CD14-positive monocyte (primary cell): ENCODE results near the gene FRMD4A. TPM values are rescaled to one million over a fixed set of nuclear protein-coding genes. Genes with fewer than 3 reads are reported as not detected.

ENCODE experiments used
- DNase-seq, 3 donors: peaks; one replicate each; pipeline ENCODE4 v3.0.0-alpha.2; 2011 to 2022
- H2AFZ ChIP-seq: 2 replicates; pipeline ENCODE4 v1.6.0; 2012; ENCODE audit warnings: mild to moderate bottlenecking, low read depth, low read length, inconsistent platforms; ENCODE audit not compliant: insufficient read depth, poor library complexity, severe bottlenecking
- H3K27ac ChIP-seq, 2 donors: 1 replicate in 1 of 2; 2 replicates in 1 of 2; pipeline ENCODE4 v1.5.1; 2012 to 2013; ENCODE audit warnings: low read length in 2 of 2, control low read depth in 1 of 2, inconsistent platforms in 1 of 2, low read depth in 1 of 2, mild to moderate bottlenecking in 1 of 2
- H3K27me3 ChIP-seq, 2 donors: one replicate each; pipeline versions ENCODE4 v1.6.0 to v1.6.1; 2011 to 2013; ENCODE audit warnings: low read length in 2 of 2; ENCODE audit not compliant: control insufficient read depth in 2 of 2, insufficient read depth in 2 of 2
- H3K36me3 ChIP-seq, 2 donors: replicated peaks in 1 of 2; 1 replicate in 1 of 2; 2 replicates in 1 of 2; pipeline versions ENCODE4 v1.5.1 to v1.6.1; 2012 to 2013; ENCODE audit warnings: low read length in 2 of 2, control low read depth in 1 of 2, inconsistent platforms in 1 of 2, mild to moderate bottlenecking in 1 of 2; ENCODE audit not compliant: insufficient read depth in 2 of 2, control insufficient read depth in 1 of 2
- H3K4me1 ChIP-seq, 2 donors: 1 replicate in 1 of 2; 2 replicates in 1 of 2; pipeline versions ENCODE4 v1.5.1 to v1.6.1; 2012 to 2013; ENCODE audit warnings: low read length in 2 of 2, control low read depth in 1 of 2, inconsistent platforms in 1 of 2, mild to moderate bottlenecking in 1 of 2, moderate library complexity in 1 of 2; ENCODE audit not compliant: insufficient read depth in 2 of 2, control insufficient read depth in 1 of 2
- H3K4me2 ChIP-seq: replicated peaks from 2 replicates; pipeline ENCODE3; 2012; ENCODE audit warnings: low read length, moderate library complexity, mild to moderate bottlenecking; ENCODE audit not compliant: poor library complexity, severe bottlenecking; ENCODE audit errors: extremely low read depth
- H3K4me3 ChIP-seq, 3 experiments: fragments of 200-600 bp in 1 of 3; sonication (generic) in 1 of 3; replicated peaks in 1 of 3; 1 replicate in 2 of 3; 2 replicates in 1 of 3; pipeline ENCODE4 v1.5.1; 2011 to 2013; ENCODE audit warnings: low read length in 3 of 3, mild to moderate bottlenecking in 3 of 3, control low read depth in 2 of 3, low read depth in 2 of 3, inconsistent platforms in 1 of 3, moderate library complexity in 1 of 3
- H3K79me2 ChIP-seq: 2 replicates; pipeline ENCODE4 v1.6.0; 2012; ENCODE audit warnings: mild to moderate bottlenecking, control low read depth, inconsistent platforms, low read length, moderate library complexity; ENCODE audit not compliant: insufficient read depth
- H3K9ac ChIP-seq: 2 replicates; pipeline ENCODE4 v1.6.0; 2017; ENCODE audit warnings: low read length, mild to moderate bottlenecking; ENCODE audit not compliant: insufficient read depth, poor library complexity, severe bottlenecking
- H3K9me3 ChIP-seq, 2 donors: replicated peaks in 1 of 2; 1 replicate in 1 of 2; 2 replicates in 1 of 2; pipeline versions ENCODE4 v1.5.1 to v1.6.1; 2012 to 2013; ENCODE audit warnings: low read length in 2 of 2, control low read depth in 1 of 2; ENCODE audit not compliant: control insufficient read depth in 1 of 2, insufficient read depth in 1 of 2
- H4K20me1 ChIP-seq: 2 replicates; pipeline ENCODE4 v1.6.0; 2012; ENCODE audit warnings: mild to moderate bottlenecking, low read length, control low read depth, moderate library complexity; ENCODE audit not compliant: insufficient read depth
- H3K27ac Mint-ChIP-seq, 7 donors: one replicate each; pipeline ENCODE4 v1.8.0; 2020; ENCODE audit warnings: mild to moderate bottlenecking in 7 of 7, mixed read lengths in 7 of 7, moderate library complexity in 6 of 7, inconsistent platforms in 2 of 7
- H3K27me3 Mint-ChIP-seq, 3 donors: one replicate each; pipeline ENCODE4 v1.8.0; 2021 to 2022; ENCODE audit warnings: low read depth in 3 of 3, mild to moderate bottlenecking in 3 of 3, mixed read lengths in 3 of 3, moderate library complexity in 3 of 3, inconsistent platforms in 1 of 3
- H3K36me3 Mint-ChIP-seq, 2 donors: one replicate each; pipeline ENCODE4 v1.8.0; 2020; ENCODE audit warnings: mixed read lengths in 2 of 2, inconsistent platforms in 1 of 2, mild to moderate bottlenecking in 1 of 2
- H3K4me1 Mint-ChIP-seq: one replicate; pipeline ENCODE4 v1.8.0; 2020; ENCODE audit warnings: mild to moderate bottlenecking, mixed read lengths
- H3K4me3 Mint-ChIP-seq, 2 donors: one replicate each; pipeline ENCODE4 v1.8.0; 2020; ENCODE audit warnings: mild to moderate bottlenecking in 2 of 2, mixed read lengths in 2 of 2, moderate library complexity in 1 of 2
- H3K9me3 Mint-ChIP-seq, 7 donors: one replicate each; pipeline ENCODE4 v1.8.0; 2020 to 2022; ENCODE audit warnings: mixed read lengths in 7 of 7, mild to moderate bottlenecking in 6 of 7, moderate library complexity in 6 of 7, inconsistent platforms in 2 of 7
- CTCF ChIP-seq: fragments of 200-600 bp; IDR thresholded peaks from one replicate; pipeline ENCODE4 v1.8.0; 2022; ENCODE audit warnings: antibody characterized with exemption, mild to moderate bottlenecking
- WGBS: methylation state at CpG from one replicate; pipeline ENCODE4 v1.1.5; 2013; ENCODE audit warnings: missing lambda C conversion rate; ENCODE audit not compliant: insufficient coverage; 5-methylcytosine and 5-hydroxymethylcytosine counted together
- intact Hi-C, 2 donors: fragments of 100-400 bp; cut with micrococcal nuclease; formaldehyde crosslinking; loops; one replicate each; pipeline versions ENCODE4 v1.15.0 to v1.15.1; 2023
- polyA plus RNA-seq, 3 donors: library from polyadenylated mRNA; depleted of rRNA in 1 of 3; unstranded in 2 of 3; stranded (reverse) in 1 of 3; fragments of 300-500 nt in 2 of 3; fragments of >200 nt in 1 of 3; fragmentation: Illumina TruSeq in 2 of 3; gene quantifications; 1 replicate in 2 of 3; 2 replicates in 1 of 3; pipeline ENCODE4 v1.2.3, GENCODE V29; 2012 to 2021

Gene FRMD4A
- polyA plus RNA-seq, 3 donors, result 0.12 TPM; not detected in 2

- Histone ChIP-seq H4K20me1 (no peaks in the 10 kb centered on the region), H3K9ac (no peak overlapping the region), H3K79me2 (no peaks in the 10 kb centered on the region), H3K4me1 (no peaks in the 10 kb centered on the region), H3K9me3 (no peaks in the 10 kb centered on the region), H3K4me3 (no peak overlapping the region), H3K36me3 (no peaks in the 10 kb centered on the region), H2AFZ (no peak overlapping the region), H3K27ac (no peak overlapping the region), H3K4me2 (no peak overlapping the region), H3K27me3 (no peaks in the 10 kb centered on the region)
- WGBS, result 83% methylated on average over 1 of the region's 4 CpGs
- intact Hi-C loops, result no loop called here
- TF ChIP-seq CTCF, result no peak
- Mint-ChIP-seq H3K9me3 (peaks cover 0 to 5% (median 0%) of the 10 kb centered on the region in 7 donors), H3K27me3 (peaks cover 0 to 9% (median 6%) of the 10 kb centered on the region in 3 donors), H3K36me3 (no peaks in the 10 kb centered on the region), H3K4me3 (peak overlapping the region in 1 of 2 donors; percentile 9), H3K27ac (peak overlapping the region in 1 of 7 donors; percentile 21), H3K4me1 (no peaks in the 10 kb centered on the region)
- DNase-seq, result no peak
Observed at GRCh38 chr10:14129770-14130169, 201.0 kb downstream of the FRMD4A start.

- no peaks in the 10 kb centered on the region for H3K4me1 Mint-ChIP-seq
- Histone ChIP-seq H3K27me3 (no peaks in the 10 kb centered on the region), H3K4me3 (no peak overlapping the region), H3K4me1 (no peaks in the 10 kb centered on the region), H2AFZ (no peak overlapping the region), H3K9me3 (no peaks in the 10 kb centered on the region), H3K9ac (no peak overlapping the region), H3K27ac (no peak overlapping the region), H3K4me2 (no peak overlapping the region), H4K20me1 (no peaks in the 10 kb centered on the region), H3K79me2 (no peaks in the 10 kb centered on the region), H3K36me3 (no peaks in the 10 kb centered on the region)
- H3K27me3 Mint-ChIP-seq, result peaks cover 0 to 11% (median 9%) of the 10 kb centered on the region in 3 donors
- H3K9me3 Mint-ChIP-seq, result peaks cover 0 to 2% (median 0%) of the 10 kb centered on the region in 7 donors
- 100% methylated on average over 2 of the region's 8 CpGs for WGBS
- no peak for TF ChIP-seq CTCF
- H3K4me3 Mint-ChIP-seq, result no peak overlapping the region
- no peak for DNase-seq
- H3K36me3 Mint-ChIP-seq, result no peaks in the 10 kb centered on the region
- no peak overlapping the region for H3K27ac Mint-ChIP-seq
- intact Hi-C loops, result no loop called here
Observed at GRCh38 chr10:14128519-14128918, 202.2 kb downstream of the FRMD4A start.
